Heart left ventricle (tissue), 16 donors: ENCODE results near the gene WSB1. TPM values are rescaled to one million over a fixed set of nuclear protein-coding genes. Genes with fewer than 3 reads are reported as not detected.

Source experiments
- ATAC-seq, 4 donors: fragments of 200-7000 bp; cut with Tn5 transposase; one replicate each; pipeline ENCODE4 v1.9.1; 2020 to 2022; ENCODE audit warnings: moderate library complexity in 4 of 4, mild to moderate bottlenecking in 3 of 4, moderate number of reproducible peaks in 1 of 4
- DNase-seq, 5 donors: peaks; one replicate each; pipeline ENCODE4 v3.0.0-alpha.2; 2020
- H3K27ac ChIP-seq, 12 donors: fragments of 200-600 bp; sonication (generic) in 4 of 12; one replicate each; pipeline versions ENCODE4 v1.5.0 to v1.8.0; 2016 to 2022; ENCODE audit warnings: mild to moderate bottlenecking in 2 of 12
- H3K27me3 ChIP-seq, 9 donors: fragments of 200-600 bp; sonication (generic) in 2 of 9; one replicate each; pipeline versions ENCODE4 v1.5.1 to v1.8.0; 2016 to 2022; ENCODE audit warnings: mild to moderate bottlenecking in 3 of 9
- H3K36me3 ChIP-seq, 9 donors: fragments of 200-600 bp; sonication (generic) in 2 of 9; one replicate each; pipeline versions ENCODE4 v1.5.0 to v1.8.0; 2018 to 2022; ENCODE audit warnings: mild to moderate bottlenecking in 2 of 9
- H3K4me1 ChIP-seq, 12 donors: fragments of 200-600 bp; sonication (generic) in 4 of 12; one replicate each; pipeline versions ENCODE4 v1.5.0 to v1.8.0; 2016 to 2022; ENCODE audit warnings: mild to moderate bottlenecking in 3 of 12
- H3K4me3 ChIP-seq, 12 donors: fragments of 200-600 bp; sonication (generic) in 4 of 12; one replicate each; pipeline versions ENCODE4 v1.5.0 to v1.8.0; 2017 to 2022; ENCODE audit warnings: mild to moderate bottlenecking in 9 of 12, moderate library complexity in 4 of 12
- H3K9me3 ChIP-seq, 12 donors: fragments of 200-600 bp; sonication (generic) in 4 of 12; one replicate each; pipeline versions ENCODE4 v1.5.0 to v1.8.0; 2016 to 2022; ENCODE audit warnings: mild to moderate bottlenecking in 1 of 12
- POLR2A ChIP-seq, 2 donors: fragments of 450-650 bp; IDR thresholded peaks; one replicate each; pipeline ENCODE4 v1.6.1; 2017; ENCODE audit warnings: antibody characterized with exemption in 2 of 2, mild to moderate bottlenecking in 2 of 2, moderate library complexity in 2 of 2
- WGBS, 4 donors: extraction: QIAGEN DNeasy Blood & Tissue Kit in 2 of 4; methylation state at CpG; one replicate each; pipeline versions ENCODE4 v1.1.5 to v1.1.7; 2013 to 2018; 5-methylcytosine and 5-hydroxymethylcytosine counted together
- intact Hi-C, 10 donors: fragments of 100-400 bp; cut with DNase I; formaldehyde crosslinking; loops; one replicate each; pipeline versions ENCODE4 v1.11.1 to v1.14.2; 2022
- polyA plus RNA-seq, 2 donors: library from polyadenylated mRNA; stranded (reverse); fragments of 200-250 nt; gene quantifications; one replicate each; pipeline ENCODE4 v1.2.3, GENCODE V29; 2013
- total RNA-seq, 9 donors: library from RNA; depleted of rRNA in 2 of 9; stranded (reverse); fragments of >200 nt in 2 of 9; fragmentation: NEBNext Ultra II Directional in 3 of 9; extraction: Animal tissue kit (Norgen Biotek cat#: 25700) in 3 of 9; gene quantifications; one replicate each; pipeline versions ENCODE4 v1.1.0 to v1.2.4, GENCODE V29; 2016 to 2023
- TF ChIP-seq, protein P1 (sequence below), 12 donors: fragments of 200-600 bp; sonication (generic) in 4 of 12; IDR thresholded peaks; one replicate each; pipeline versions ENCODE4 v1.5.0 to v1.8.0; 2018 to 2022; ENCODE audit warnings: antibody characterized with exemption in 12 of 12, mild to moderate bottlenecking in 5 of 12
- donor health status: ischemic (EF 13 %, LVEDD 7.1; RV severe dilation, severe dysfunction).
- donor health status: healthy with polysubstance abuse.
- donor health status: DM: no; HTN: yes; CAD: no.
- donor health status: DM: no; HTN: no; CAD: no.
- donor health status: ischemic (EF 25% LVEDD 6.9; RV normal size, moderate dysfunction).
- donor health status: ischemic (EF 25% LVEDD 5.7; RV mildly dilated, moderate dysfunction).
- donor health status: healthy.
- donor health status: DM: yes; HTN: yes; CAD: no.
- donor health status: ischemic (EF 35%, LVEDD 5.7; RV mildly dilated, moderate dysfunction).
- donor health status: nonischemic (EF 11% LVEDD 7.7; RV severe dilation, severe dysfunction).
- donor health status: DM: yes; HTN: yes; CAD: no.
- donor health status: PGD.
- donor health status: ischemic (EF 29% LVEDD 5.4; RV normal size, mild dysfunction).
- donor health status: nonischemic (EF 23%, LVEDD 6.1; RV moderate dilation, normal function).

The WSB1 gene
- total and polyA plus RNA-seq, 11 donors, result 22.3 to 119 (median 56.2) TPM

DNA sequence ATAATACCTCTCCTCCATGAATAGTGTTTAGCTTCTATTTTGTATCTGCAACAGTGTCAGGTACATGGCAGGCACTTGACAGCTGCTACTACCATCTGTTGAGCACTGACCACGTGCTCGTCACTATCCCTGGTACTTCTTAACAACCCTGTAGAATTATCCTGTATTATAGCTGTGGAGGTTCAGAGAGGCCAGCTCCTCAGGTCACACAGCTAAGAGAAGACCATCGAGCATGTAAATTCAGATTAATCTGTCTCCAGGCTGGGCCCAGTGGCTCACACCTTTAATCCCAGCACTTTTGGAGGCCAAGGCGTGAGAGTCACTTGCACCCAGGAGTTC, 26.3 kb downstream of the WSB1 start:
- Histone ChIP-seq H3K9me3 (no peaks in the 10 kb centered on the region), H3K4me1 (peaks cover 10 to 60% (median 45%) of the 10 kb centered on the region in 12 donors), H3K36me3 (peaks cover 0 to 42% (median 26%) of the 10 kb centered on the region in 9 donors), H3K27ac (peak overlapping the region in 9 of 12 donors; percentile 6 to 66 (median 20)), H3K4me3 (no peak overlapping the region), H3K27me3 (no peaks in the 10 kb centered on the region)
- DNase-seq, result no peak
- TF ChIP-seq, protein P1, sequence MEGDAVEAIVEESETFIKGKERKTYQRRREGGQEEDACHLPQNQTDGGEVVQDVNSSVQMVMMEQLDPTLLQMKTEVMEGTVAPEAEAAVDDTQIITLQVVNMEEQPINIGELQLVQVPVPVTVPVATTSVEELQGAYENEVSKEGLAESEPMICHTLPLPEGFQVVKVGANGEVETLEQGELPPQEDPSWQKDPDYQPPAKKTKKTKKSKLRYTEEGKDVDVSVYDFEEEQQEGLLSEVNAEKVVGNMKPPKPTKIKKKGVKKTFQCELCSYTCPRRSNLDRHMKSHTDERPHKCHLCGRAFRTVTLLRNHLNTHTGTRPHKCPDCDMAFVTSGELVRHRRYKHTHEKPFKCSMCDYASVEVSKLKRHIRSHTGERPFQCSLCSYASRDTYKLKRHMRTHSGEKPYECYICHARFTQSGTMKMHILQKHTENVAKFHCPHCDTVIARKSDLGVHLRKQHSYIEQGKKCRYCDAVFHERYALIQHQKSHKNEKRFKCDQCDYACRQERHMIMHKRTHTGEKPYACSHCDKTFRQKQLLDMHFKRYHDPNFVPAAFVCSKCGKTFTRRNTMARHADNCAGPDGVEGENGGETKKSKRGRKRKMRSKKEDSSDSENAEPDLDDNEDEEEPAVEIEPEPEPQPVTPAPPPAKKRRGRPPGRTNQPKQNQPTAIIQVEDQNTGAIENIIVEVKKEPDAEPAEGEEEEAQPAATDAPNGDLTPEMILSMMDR (IDR thresholded peaks at IDR 0.05), result no peak
- TF ChIP-seq POLR2A (IDR thresholded peaks at IDR 0.05), result no peak
- 51 to 65% (median 55%) methylated on average over 4 of the region's 4 CpGs for WGBS, 4 donors
- peak in 2 of 4 donors; percentile 13 to 35 for ATAC-seq
- intact Hi-C loops, result no loop called here

DNA sequence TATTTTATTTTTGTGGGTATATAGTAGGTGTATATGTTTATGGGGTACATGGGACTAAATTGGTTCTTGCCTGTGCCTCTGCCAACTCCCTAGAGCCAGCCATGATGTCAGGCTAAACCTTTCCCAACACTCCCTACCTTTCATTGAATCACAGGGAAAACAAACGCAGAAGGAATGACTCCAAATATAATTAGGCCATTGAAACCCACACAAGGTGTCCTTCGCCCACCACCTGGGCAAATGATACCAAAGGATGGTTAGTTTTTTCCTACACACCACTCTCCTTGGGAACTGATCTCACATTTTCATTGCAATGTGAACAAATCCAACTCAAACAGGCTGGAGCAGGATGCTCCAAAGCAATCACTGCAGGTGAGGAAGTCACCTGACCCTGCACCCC, 27.5 kb downstream of the WSB1 start:
- no peaks in the 10 kb centered on the region for H3K9me3 ChIP-seq
- peaks cover 10 to 55% (median 43%) of the 10 kb centered on the region in 12 donors for H3K4me1 ChIP-seq
- peaks cover 0 to 30% (median 14%) of the 10 kb centered on the region in 9 donors for H3K36me3 ChIP-seq
- no peak for TF ChIP-seq POLR2A (IDR thresholded peaks at IDR 0.05)
- TF ChIP-seq, protein P1 (IDR thresholded peaks at IDR 0.05), result no peak
- ATAC-seq (no peak), DNase-seq (no peak)
- no peaks in the 10 kb centered on the region for H3K27me3 ChIP-seq
- H3K4me3 ChIP-seq, result no peak overlapping the region
- H3K27ac ChIP-seq, result peak overlapping the region in 1 of 12 donors; percentile 66
- WGBS, 4 donors, result 77 to 87% (median 83%) methylated on average over 2 of the region's 2 CpGs
- intact Hi-C loops, result no loop called here

DNA sequence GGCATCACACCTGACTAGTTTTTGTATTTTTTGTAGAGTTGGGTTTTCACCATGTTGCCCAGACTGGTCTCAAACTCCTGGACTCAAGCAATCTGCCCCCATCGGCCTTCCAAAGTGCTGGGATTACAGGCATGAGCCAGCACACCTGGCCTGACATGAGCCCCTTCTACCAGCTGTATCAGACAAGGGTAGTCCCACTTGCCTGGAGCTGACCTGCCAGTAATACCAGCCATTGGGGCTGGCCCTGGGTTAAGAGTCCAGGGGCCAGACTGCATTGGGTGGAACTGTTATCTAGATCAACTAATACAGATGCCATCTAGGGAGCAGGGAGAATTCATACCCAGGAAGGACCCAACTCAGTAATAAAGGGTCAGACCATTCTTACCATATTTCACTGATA, 28.1 kb downstream of the WSB1 start:
- H3K9me3 ChIP-seq, result no peaks in the 10 kb centered on the region
- no peak for TF ChIP-seq POLR2A (IDR thresholded peaks at IDR 0.05)
- TF ChIP-seq, protein P1 (IDR thresholded peaks at IDR 0.05), result no peak
- H3K27ac ChIP-seq, result peak overlapping the region in 2 of 12 donors; percentile 66 to 67
- 88 to 100% (median 91%) methylated on average over 1 of the region's 1 CpG for WGBS, 4 donors
- H3K27me3 ChIP-seq, result no peaks in the 10 kb centered on the region
- peaks cover 0 to 24% (median 10%) of the 10 kb centered on the region in 9 donors for H3K36me3 ChIP-seq
- peaks cover 10 to 55% (median 43%) of the 10 kb centered on the region in 12 donors for H3K4me1 ChIP-seq
- no peak overlapping the region for H3K4me3 ChIP-seq
- DNase-seq (no peak), ATAC-seq (no peak)
- intact Hi-C loops, result loop anchor here in 1 of 10 donors (2.0 kb wide), 1 partner anchor 27 kb away; the partner anchor contains the start of gene WSB1

DNA sequence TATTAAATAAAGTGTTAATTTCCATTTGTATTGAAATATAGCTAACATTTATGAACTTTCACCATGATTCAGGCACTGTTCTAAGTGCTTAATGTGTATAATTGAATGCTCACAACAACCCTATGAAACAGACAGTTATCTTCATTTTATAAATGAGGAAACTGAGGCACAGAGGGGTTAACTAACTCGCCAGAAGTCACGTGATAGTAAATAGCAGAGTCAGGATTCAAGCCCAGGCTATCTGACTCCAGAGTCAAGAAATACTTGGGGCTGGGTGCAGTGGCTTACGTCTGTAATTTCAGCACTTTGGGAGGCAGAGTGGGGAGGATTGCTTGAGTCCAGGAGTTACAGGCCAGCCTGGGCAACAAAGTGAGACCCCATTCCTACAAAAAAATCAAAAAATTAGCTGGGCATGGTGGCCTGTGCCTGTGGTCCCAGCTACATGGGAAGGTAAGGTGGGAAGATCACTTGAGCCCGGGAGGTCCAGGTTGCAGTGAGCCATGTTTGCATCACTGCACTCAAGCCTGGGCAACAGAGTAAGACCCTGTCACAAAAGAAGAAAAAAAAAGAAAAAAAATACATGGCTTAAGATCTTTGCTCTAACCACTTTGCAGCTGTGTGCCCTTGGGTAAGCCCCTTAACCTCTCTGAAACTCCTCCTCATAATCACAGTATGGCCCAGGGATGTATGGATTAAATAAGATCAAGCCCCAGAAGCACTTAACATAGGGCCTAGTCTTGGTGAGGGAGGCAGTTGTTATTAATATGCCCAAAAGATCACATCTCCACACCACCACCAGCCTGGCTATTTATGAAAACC, 29.0 kb downstream of the WSB1 start:
- no peak for ATAC-seq
- TF ChIP-seq POLR2A (IDR thresholded peaks at IDR 0.05), result no peak
- TF ChIP-seq, protein P1 (IDR thresholded peaks at IDR 0.05), result no peak
- H3K4me3 ChIP-seq, result no peak overlapping the region
- intact Hi-C loops, result loop anchor here in 1 of 10 donors (2.0 kb wide), 1 partner anchor 28 kb away; the partner anchor contains the start of gene WSB1
- no peak for DNase-seq
- H3K9me3 ChIP-seq, result no peaks in the 10 kb centered on the region
- H3K4me1 ChIP-seq, result peaks cover 10 to 55% (median 43%) of the 10 kb centered on the region in 12 donors
- WGBS, 4 donors, result 58 to 72% (median 59%) methylated on average over 4 of the region's 4 CpGs
- H3K36me3 ChIP-seq, result peaks cover 0 to 15% (median 4%) of the 10 kb centered on the region in 9 donors
- H3K27ac ChIP-seq, result peak overlapping the region in 11 of 12 donors; percentile 51 to 77 (median 67)
- no peaks in the 10 kb centered on the region for H3K27me3 ChIP-seq
